LNCAP (cell line): Measurements from ENCODE around the gene CACNA1A.

ENCODE experiments used
- TF ChIP-seq, protein P1 (sequence below): fragments of 450-650 bp; IDR thresholded peaks from 2 replicates; pipeline ENCODE4 v1.5.1; 2017; ENCODE audit warnings: mild to moderate bottlenecking

CACNA1A gene

DNA sequence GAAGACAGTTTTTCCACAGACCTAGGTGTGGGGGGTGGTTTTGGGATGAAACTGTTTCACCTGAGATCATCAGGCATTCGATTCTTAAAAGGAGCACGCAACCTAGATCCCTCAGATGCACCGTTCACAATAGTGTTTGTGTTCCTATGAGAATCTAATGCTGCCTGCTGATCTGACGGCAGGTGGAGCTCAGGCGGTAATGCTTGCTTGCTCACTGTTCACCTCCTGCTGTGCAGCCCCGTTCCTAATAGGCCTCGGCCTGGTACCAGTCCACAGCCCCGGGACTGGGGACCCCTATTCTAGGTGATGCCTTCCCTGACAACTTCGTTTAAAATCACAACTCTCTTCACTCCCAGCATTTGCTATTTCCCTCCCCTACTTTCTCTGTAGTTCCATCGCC lies 206.4 kb downstream of the CACNA1A start:
- TF ChIP-seq, protein P1, sequence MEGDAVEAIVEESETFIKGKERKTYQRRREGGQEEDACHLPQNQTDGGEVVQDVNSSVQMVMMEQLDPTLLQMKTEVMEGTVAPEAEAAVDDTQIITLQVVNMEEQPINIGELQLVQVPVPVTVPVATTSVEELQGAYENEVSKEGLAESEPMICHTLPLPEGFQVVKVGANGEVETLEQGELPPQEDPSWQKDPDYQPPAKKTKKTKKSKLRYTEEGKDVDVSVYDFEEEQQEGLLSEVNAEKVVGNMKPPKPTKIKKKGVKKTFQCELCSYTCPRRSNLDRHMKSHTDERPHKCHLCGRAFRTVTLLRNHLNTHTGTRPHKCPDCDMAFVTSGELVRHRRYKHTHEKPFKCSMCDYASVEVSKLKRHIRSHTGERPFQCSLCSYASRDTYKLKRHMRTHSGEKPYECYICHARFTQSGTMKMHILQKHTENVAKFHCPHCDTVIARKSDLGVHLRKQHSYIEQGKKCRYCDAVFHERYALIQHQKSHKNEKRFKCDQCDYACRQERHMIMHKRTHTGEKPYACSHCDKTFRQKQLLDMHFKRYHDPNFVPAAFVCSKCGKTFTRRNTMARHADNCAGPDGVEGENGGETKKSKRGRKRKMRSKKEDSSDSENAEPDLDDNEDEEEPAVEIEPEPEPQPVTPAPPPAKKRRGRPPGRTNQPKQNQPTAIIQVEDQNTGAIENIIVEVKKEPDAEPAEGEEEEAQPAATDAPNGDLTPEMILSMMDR: 0 out of 2 replicates have a peak, but pooled peaks have one; percentile 8

DNA sequence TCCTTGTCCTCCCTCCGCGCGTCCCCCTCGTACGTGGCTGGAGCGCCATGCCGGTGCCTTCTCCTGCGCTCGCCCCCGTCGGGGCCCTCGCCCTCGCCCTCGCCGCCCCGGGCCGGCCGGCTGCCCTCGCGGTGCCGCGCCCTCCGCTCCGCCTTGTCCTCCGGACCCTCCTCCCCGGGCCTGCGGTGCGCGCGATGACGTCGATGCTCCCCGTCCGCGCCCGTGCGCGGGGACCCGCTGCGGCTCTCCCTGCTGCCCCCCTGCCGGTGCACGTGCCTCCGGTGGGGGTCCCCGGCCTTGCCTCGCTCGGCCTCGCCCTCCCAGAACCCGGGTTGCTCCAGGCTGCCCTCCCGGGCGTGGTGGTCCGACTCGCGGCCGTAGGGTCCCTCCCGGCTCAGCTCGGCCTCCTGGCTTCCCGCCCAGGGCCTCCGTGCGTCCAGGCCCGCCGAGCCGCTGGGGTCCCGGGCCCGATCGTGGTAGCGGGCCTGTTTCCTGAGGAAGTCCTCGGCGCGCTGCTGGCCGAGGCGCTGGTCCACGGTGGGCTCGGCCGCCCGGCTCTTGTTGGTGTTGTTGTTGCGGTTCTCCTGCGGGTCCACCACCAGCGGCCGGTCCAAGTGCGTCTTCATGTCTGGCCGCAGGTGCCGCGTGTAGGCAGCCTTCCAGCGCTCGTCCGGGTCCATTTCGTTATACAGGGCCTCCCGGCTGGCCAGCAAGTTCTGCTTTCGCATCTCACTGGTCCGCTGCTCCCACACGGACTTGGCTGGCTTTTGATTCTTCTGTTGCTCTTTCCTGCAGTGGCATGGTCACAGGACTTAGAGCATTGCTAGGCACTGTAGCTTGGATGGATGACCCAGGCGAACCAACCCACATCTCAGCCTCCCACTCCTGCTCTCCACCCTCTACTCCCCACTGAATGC lies 207.5 kb downstream of the CACNA1A start:
- TF ChIP-seq, protein P1: no peak

DNA sequence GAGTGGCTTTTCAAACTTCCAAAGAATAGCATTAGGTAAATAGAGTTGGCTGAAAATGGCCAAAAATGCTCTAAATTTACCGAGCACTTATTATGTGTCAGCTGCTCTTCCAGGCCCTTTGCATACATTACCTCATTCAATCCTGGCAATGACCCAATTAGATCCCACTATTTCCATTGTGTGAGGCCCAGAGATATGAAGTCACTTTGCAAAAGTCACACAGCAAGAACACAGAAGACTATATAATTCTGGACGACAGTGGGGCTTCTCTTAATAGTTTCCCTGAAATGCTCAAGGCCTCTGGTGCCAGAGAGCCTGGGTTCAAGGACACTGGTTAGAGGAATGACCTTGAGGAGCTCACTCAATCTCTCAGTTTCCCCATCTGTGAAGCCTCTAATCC lies 209.3 kb downstream of the CACNA1A start:
- TF ChIP-seq, protein P1: no peak

DNA sequence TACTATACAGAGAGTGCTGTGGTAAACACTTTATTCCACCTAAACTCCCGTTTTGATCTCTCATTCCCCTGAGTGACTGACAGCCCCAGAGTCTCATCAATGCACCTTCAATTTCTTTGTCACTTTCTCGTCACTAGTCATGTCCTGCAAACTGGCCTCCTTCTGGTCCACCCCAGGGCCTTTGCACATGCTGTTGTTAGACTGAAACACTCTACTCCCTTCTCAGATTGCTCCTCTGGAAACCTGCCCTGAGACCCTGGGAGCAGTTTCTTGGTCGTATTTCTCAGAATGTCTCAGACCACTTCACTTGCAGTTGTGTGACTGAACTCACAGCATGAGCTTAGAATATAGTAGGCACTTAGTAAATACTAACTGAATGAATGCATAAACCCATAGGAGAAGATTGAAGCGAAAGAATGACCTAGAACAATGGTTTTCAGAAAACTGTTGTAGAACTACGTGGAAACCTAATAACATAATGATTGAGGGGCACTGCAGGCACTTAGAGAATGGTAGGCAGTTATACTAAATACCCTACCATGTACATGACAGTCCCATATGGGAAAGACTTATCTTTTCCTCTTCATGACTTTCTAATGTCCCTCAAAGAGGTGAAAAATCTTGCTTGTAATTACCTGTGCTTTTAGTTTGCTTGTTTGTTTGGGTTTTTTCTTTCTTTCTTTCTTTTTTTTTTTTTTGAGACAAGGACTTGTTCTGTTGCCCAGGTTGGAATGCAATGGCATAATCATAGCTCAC lies 211.3 kb downstream of the CACNA1A start:
- TF ChIP-seq, protein P1: no peak

DNA sequence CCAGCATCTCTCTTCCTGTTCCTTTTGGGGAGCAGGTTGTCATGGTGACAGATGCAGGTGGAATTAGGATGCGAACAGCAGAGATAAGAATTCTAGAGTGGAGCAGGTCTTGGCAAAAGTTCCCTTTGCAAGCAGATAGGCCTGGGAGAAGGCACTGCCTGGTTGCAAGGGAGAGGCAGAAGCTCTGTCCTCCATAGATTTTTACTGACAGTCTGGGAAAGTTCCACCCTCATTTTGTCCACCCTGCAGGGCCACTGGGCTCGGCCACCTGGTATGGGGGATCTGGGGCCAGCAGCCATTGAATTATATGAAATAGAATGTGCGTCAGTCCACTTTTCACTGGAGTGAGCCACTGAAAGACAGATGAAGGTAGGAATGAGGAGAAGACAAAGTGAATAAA lies 214.4 kb downstream of the CACNA1A start:
- TF ChIP-seq, protein P1: no peak

DNA sequence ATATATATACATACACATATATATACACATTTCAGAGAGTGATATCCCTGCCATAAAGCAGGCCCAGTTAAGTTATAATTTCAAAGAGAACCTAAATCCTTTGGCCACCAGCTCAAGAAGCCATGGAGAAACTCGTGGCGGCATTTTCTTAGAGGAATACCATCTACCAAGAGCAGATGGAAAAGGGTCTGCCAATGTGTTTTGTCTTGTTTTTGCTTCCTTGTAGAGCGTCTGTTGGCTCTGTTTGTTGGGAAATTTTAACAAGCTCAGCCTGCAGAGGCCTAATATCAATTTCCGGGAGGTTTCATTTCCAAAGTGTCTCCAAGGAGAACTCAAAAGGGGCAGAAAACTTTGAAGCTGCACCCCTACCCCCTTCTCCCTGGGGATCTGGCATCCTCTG lies 215.5 kb downstream of the CACNA1A start:
- TF ChIP-seq, protein P1: no peak

DNA sequence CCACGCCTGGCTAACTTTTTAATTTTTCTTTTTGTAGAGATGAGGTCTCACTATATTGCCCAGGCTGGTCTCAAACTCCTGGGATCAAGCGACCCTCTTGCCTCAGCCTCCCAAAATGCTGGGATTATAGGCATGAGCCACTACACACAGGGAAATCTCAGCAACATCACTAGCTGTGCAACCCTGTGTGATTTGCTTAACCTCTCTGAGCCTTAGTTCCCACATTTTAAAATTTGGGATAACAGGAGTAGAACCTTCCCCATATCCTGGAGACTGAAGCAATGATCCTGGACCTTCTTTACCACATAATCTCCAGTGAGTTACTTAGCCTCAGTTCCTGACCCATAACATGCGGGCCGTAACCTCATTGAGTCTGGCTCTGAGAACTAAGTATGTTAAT lies 217.0 kb downstream of the CACNA1A start:
- TF ChIP-seq, protein P1: no peak
